GM18498 (cell line): ENCODE data around the gene ANXA2.

Source experiments
- ATAC-seq: cut with Tn5 transposase; IDR thresholded peaks from one replicate; pipeline ENCODE4 v1.9.1; 2021; ENCODE audit warnings: mild to moderate bottlenecking, moderate library complexity; ENCODE audit not compliant: unreplicated experiment

ANXA2 gene

GRCh38 chr15:60315878-60316277, 81.9 kb downstream of the ANXA2 start:
- ATAC-seq = no peak

- no peak for ATAC-seq
Measured at GRCh38 chr15:60313906-60314305, 83.9 kb downstream of the ANXA2 start.

- ATAC-seq = no peak
Measured at GRCh38 chr15:60307034-60307433, 90.8 kb downstream of the ANXA2 start.

- no peak for ATAC-seq
Measured at GRCh38 chr15:60301024-60301423, 96.8 kb downstream of the ANXA2 start.

- no peak for ATAC-seq
Measured at GRCh38 chr15:60299452-60300047, 98.2 kb downstream of the ANXA2 start.
